Cerebellar nuclear complex (tissue), 1 donor: Measurements from ENCODE around the gene CFAP74.

Experiments
- DNase-seq, 2 experiments: peaks; one replicate each; lab custom pipeline; 2025; lab: John Stamatoyannopoulos, UW

The CFAP74 gene

GRCh38 chr1:1971688-1972087, 31.9 kb downstream of the CFAP74 start:
- DNase-seq = no peak

DNA sequence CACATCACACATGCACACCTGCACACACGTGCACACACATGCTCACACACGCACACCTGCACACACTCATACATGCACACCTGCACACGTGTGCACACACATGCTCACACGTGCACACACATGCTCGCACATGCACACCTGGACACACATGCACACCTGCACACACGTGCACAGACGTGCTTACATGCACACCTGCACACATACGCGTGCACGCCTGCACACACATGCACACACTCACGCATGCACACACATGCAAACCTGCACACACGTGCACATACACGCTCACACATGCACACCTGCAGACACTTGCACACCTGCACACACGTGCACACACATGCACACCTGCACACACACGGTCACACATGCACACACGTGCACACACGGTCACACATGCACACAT, 32.6 kb downstream of the CFAP74 start:
- DNase-seq = no peak

GRCh38 chr1:1969953-1970716, 33.5 kb downstream of the CFAP74 start:
- no peak for DNase-seq

DNA sequence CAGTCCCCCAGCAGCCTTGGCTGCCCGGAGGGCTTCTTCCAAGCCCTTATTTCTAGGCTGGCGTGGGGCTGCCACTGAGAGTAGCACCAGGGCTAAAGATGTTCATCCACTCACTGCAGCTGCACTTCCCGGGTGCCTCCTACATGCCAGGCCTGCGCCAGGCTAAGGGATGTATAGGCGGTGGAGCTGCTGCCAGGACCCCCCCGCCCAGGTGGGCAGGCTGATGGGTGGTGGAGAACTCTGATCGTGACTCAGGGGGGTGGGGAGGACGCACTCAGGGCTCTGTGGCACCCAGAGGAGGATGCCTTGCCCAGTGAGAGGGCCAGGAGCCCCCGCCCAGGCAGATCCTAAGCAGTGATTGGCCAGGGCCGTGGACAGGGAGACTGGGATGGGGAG, 34.1 kb downstream of the CFAP74 start:
- DNase-seq = no peak

DNA sequence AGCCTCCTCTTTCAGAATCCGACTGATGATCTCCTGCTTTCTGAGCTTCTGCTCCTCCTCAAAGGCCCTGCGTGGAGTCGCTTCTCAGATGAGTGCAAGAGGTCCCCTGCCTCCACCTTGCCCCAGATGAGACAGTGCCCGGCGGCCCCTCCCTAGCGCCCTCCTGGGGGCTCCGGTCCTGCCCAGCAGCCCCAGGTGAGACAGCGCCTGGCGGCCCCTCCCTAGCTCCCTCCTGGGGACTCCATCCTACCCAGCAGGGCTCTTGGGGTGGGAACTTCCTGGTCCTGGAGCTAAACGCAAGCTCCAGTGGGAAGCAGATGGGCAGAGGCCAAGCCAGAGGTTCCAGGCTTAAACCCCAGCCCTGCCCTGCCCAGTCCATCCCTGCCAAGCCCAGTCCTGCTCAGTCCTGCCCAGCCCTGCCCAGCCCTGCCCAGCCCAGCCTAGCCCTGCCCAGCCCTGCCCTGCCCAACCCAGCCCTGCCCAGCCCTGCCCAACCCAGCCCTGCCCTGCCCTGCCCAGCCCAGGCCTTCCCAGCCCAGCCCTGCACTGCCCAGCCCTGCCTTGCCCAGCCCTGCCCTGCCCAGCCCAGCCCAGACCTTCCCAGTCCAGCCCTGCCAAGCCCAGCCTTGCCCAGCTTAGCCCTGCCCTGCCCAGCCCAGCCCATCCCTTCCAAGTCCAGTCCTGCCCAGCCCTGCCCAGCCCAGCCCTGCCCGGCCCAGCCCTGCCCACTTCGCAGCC, 34.6 kb downstream of the CFAP74 start:
- DNase-seq = no peak

DNA sequence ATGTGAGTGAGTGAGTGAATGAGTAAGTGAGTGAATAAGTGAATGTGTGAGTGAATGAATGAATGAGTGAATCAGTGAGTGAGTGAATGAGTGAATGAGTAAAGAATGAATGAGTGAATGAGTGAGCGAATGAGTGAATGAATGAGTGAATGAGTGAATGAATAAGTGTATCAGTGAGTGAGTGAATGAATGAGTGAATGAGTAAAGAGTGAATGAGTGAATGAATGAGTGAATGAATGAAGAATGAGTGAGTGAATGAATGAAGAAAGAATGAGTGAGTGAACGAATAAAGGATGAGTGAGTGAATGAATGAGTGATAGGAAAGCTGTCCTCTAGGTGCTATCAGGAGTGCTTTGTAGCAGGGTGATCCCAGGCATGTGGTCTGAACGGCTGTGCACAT, 35.7 kb downstream of the CFAP74 start:
- DNase-seq = no peak

DNA sequence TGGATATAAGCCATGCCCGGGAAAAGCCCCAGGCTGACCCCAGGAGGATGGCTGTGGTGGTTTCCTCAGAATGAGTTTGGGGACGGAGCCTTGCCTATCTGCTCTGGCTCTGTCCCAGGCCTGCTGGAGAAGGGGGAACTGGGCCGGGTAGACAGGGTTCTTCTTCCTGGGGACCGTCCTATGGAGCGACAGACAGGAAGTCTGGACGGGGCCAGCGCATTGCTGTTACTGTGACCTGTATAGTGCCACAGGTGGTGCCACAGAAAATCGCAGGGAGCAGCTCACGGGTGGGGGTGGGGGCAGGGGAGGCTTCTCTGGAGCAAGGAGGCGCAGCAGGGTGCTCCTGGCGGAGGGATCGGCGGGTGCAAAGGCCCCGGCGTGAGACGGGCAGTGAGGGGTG, 36.4 kb downstream of the CFAP74 start:
- no peak for DNase-seq

DNA sequence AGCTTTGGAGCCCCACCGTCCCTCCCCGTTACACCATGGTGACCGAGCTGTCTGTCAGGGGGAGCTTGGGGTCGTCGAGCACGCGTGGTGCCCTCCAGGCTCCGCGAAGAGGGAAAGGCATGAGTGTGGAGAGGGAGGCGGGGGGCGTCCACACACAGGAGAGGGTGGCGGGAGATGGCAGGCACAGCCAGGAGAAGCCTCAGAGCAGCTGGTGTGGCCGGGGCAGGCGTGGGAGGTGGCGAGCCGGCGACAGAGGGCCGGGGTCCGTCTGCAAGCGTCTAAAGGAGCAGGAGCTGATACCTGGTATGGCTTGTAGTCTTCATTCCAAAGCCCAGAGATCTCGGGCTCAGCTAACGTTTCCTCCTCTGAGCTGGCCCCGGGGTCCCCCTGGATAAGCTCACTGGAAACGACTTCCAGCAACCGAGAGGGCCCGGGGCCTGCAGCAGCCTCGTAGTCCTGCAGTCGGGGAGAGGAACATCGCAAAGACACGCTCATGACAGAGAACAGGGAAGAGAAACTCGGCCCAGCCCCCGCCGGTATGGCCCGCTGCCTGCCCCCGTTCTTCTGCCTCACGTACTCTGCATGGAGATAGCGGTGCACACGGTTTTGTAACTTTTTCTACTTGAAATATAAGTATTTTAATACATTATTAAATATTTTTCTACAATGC, 37.4 kb downstream of the CFAP74 start:
- DNase-seq = no peak

DNA sequence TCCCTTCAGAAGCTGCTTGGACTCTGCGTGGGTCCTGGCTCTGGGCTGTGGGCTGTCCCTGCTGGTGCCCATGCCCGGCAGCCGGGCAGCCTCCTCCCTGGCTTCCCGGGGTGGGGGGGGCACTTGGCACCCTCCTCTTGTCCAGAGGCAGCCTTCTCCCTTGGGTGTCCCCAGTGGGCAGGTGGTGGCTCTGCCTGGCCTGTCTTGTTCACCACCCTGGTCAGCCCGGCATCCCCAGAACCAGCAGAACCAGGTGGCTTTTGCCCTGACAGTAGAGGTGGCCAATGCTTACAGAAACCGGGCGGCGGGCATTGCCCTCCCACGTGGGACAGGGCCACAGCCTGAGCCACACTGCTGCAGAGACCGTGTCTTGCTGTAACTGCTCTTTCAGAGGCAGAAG, 38.0 kb downstream of the CFAP74 start:
- no peak for DNase-seq

DNA sequence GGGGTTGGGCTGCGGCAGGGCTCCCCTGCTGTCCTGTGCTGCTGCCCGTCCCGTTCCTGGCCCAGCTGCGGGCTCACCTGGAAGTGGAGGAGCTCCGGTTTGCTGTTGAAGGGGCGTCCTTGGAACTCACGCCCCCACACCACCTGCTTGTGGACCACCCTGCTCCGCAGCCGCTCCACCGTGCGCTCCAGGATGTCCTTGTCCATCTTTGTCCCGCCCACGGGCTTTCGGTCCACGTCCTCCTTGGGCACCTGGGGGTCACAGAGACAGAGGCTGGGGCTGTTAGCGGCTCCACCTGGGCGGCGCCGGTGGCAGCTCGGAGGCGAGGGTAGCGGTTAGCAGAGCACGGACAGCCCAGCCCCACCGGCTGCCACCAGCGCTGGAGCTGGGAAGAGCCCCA, 38.8 kb downstream of the CFAP74 start:
- DNase-seq = no peak

DNA sequence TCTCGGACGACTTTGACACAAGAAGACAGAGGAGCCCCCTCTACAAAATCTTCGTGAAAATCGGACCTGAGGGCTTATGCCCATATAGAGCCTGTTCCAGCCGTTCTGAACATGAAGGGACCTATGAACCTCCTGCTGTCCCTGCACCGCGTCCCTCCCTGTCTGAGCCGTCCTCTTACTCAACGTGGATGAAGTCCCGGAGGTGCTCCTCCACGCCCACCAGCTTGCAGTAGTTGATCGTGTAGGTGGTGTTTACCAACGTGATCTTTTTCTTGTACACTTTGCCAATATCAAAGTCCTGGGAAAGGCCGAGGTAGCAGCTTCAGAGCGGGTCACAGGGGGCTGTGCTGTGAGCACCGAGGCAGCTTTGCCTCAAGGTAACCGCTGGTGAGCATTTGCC, 40.0 kb downstream of the CFAP74 start:
- DNase-seq = no peak

- no peak for DNase-seq
These were observed 40.8 kb downstream of the CFAP74 start for GRCh38 chr1:1962752-1963151.

DNA sequence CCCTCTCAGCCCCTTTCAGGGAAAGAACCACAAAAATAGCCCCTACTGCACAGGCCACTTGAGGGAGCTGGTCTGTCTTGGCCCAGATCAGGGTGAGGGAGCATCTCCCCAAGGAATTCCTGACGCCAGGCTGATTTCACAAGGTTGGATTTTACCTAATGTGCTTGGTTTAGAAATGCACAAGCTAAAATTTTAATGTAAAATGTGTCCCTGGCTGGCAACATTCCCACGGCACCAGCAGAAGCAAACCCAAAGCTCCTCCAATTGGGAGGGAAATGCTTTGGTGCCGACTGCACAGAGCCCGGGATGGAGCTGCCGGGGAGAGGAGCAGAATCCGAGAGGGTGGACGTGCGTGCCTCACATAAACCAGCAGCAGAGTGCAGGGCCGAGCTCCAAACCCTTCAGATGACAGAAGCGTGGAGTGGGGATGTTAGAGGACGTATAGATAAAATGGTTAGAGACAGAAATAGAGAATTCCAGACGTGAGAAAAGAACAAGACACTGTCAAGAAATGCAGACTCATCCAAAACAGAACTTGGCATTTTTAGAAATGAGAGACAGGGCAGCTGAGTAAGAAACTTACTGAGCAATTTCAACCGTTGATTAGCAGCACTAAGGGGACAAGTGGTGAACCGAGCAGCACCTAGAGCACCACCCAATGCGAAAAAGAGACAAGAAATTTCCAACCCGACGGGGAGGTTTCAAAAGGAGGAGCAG, 42.9 kb downstream of the CFAP74 start:
- DNase-seq = no peak

- peak; percentile 66 to 92 for DNase-seq
These were observed 43.6 kb downstream of the CFAP74 start for GRCh38 chr1:1959840-1960479.

DNA sequence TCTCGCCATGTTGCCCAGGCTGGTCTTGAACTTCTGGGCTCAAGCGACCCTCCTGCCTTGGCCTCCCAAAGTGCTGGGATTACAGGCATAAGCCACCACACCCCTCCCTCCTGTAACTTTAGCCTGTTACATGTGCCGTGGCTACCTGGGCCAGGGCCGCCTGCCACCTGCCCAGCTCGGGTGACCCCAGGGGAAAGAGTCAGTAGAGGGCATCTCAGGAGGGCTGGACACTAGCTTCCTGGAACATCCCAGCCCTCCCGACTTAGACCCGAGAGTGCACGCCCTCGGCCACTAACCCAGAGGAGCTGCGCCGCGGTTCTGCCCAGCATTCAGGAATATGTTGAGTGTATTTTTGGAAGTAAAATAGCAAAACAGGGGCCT, 44.1 kb downstream of the CFAP74 start:
- DNase-seq = no peak

- DNase-seq = no peak
These were observed 45.5 kb downstream of the CFAP74 start for GRCh38 chr1:1958071-1958541.

DNA sequence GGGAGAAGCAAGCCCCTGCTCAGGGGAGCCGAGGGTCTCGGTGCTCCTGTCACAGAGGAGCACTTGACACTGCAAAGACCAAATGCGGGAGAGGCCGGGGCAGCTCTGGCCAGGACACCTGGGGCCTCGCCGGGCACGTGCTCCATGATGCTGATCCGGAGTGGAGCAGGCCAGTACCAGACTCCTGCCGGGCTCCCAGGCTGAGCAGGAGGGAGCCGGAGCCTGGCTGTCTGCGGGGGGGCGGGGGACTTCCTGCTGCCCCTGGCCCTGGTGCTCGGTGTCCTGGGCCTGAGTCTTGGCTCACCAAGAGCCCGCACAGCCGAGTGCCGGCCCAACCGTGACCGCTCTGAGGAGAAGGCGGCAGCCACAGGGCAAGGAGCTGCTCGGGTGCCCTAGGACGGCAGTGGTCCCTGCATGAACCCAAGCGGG, 46.0 kb downstream of the CFAP74 start:
- DNase-seq = no peak

DNA sequence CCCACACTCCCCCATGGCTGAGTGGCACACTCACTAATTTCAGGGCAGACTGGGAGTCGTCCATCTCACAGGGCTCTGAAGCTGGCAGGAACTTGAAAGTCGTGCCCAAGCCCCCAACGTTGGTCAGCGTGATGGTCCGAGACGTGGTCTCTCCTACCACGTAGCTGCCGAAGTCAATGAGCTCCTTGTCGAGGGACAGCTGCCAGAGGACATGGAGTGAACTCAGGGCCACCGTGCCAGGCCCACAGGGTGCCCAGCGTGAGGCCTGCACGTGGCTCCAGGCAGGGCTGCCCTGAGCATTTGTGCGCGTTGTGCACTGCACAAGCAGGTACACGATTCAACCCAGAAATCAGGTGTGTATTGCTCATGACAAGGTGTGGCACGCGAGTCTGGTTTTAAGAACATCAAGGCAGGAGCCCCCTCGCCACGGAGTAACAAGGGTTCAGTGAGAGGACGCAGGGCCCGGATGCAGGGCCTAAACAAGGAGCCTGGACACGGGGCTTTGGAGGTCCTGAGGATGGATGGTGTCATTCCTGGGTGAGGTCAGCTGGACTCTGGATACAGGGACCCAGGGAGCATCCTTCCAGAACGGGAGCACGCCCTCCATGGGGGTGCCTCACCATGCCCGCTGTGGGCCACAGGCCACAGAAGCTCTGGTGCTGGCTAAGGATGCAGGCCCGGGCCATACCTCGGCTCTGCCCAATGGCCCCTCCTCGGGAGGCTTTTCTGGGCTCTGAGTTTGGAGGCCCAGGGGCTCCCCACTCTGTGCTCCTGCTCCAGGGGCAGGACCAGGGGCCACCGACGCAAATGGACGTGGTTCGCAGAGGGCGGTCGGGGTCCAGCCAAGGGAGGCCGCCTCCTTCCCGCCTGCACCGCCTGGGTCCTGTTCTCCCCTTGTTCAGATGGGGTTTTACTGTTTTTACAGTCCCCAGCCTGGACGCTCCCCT, 46.7 kb downstream of the CFAP74 start:
- no peak for DNase-seq

GRCh38 chr1:1956101-1956500, 47.5 kb downstream of the CFAP74 start:
- no peak for DNase-seq

DNA sequence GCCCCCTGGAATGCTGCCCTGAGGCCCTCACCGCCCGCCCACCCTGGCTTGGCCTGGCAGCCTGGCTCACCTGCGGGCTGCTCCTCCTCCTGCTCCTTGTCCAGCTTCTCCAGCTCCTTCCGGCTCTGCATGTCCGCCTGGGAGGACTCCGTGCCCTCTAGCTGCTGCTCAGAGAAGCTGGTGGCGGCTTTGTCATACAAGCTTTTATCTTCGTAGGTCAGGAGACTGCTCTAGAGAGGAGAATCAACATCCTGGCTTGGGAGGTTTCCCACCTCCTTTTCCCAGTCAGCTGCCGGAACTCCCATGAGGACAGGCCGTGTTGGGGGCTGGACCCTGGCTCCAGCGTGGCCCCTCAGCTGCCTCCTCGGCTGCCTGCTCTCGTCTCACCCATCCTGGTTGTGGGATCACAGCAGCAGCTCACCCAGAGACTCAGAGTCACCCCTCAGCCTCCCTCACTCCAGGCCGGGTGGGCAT, 47.9 kb downstream of the CFAP74 start:
- DNase-seq = no peak
